Motor neuron (in vitro differentiated cells): ENCODE results near the gene KRT81. TPM values are rescaled to one million over a fixed set of nuclear protein-coding genes. Genes with fewer than 3 reads are reported as not detected.
"Not testable (repeated sequence)": the region's sequence is repeated elsewhere in the genome, so short reads cannot be mapped to it uniquely, and the experiment has no call there.

Source experiments
- ATAC-seq, 8 experiments: fragments of 200-7000 bp; cut with Tn5 transposase; replicated peaks in 6 of 8; 2 replicates each; pipeline ENCODE4 v1.8.0; 2021; ENCODE audit warnings: mild to moderate bottlenecking in 8 of 8, moderate library complexity in 8 of 8
- H3K27ac ChIP-seq, 2 donors: fragments of 250-450 bp; sonication (Bioruptor Pico); 2 replicates each; pipeline ENCODE4 v1.9.0; 2021; ENCODE audit warnings: antibody characterized with exemption in 2 of 2, mild to moderate bottlenecking in 2 of 2, moderate library complexity in 1 of 2
- H3K4me1 ChIP-seq, 2 donors: fragments of 250-450 bp; sonication (Bioruptor Pico); replicated peaks in 1 of 2; 2 replicates each; pipeline ENCODE4 v1.6.1; 2021; ENCODE audit warnings: antibody characterized with exemption in 2 of 2, mild to moderate bottlenecking in 2 of 2, moderate library complexity in 1 of 2
- H3K4me3 ChIP-seq, 5 donors: fragments of 250-450 bp; sonication (Bioruptor Pico); 2 replicates each; pipeline ENCODE4 v1.9.0; 2021; ENCODE audit warnings: antibody characterized with exemption in 5 of 5, mild to moderate bottlenecking in 5 of 5, moderate library complexity in 4 of 5
- WGBS, 10 experiments: fragments of 450-650 bp; shearing (Covaris generic); methylation state at CpG; one replicate each; pipeline ENCODE4 v1.0.0; 2022; 5-methylcytosine and 5-hydroxymethylcytosine counted together
- in situ Hi-C, 9 experiments: fragments of 400-800 bp; cut with MboI; loops; one replicate each; pipeline ENCODE4 v1.15.0; 2021; ENCODE audit warnings: low sequenced_read_pairs in 9 of 9, low pct_unique_long_range_greater_than_20kb in 2 of 9; ENCODE audit not compliant: unreplicated experiment in 9 of 9
- total RNA-seq, 8 experiments: library from RNA; unstranded; fragments of 300-600 nt; gene quantifications; 2 replicates each; pipeline versions ENCODE4 v1.2.3 to v1.2.4, GENCODE V29; 2022

Gene KRT81
- total RNA-seq, 8 experiments from 2014 or later: 0.49 to 0.58 TPM; not detected in 6

DNA sequence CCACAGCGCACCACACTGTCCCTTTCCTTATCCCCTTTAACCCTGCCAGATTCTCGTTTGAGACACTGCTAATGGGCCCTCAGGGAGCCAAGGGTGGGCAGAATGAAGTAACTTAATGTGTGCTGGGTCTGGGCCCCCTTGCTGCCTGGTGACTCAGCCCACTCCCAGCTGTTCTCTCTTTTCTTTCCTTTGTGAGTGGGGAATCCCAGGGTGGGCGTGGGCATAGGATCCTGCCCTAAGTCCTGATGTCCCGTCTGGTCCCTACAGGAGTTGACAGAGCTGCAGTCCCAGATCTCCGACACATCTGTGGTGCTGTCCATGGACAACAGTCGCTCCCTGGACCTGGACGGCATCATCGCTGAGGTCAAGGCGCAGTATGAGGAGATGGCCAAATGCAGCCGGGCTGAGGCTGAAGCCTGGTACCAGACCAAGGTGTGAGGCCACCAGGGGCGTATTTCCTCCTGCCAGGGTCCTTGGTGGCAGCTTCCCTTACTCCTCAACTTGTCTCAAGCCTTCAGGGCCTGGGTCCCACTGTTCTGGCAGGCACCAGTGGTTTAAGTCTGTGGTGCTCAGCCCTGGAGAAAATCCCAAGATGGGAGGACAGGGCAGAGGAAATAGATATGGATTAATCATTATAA, 50.0 kb downstream of the KRT81 start:
- in situ Hi-C loops: no loop called here
- Histone ChIP-seq H3K27ac (no peak overlapping the region), H3K4me3 (no peak overlapping the region), H3K4me1 (no peaks in the 10 kb centered on the region)
- peak in 4 of 8 experiments; percentile 35 to 57 (median 47) for ATAC-seq
- WGBS, 10 experiments: 50 to 100% (median 74%) methylated on average over 1 to 8 of the region's 11 CpGs; no CpG with 5 or more reads in 5 of the 10 experiments

DNA sequence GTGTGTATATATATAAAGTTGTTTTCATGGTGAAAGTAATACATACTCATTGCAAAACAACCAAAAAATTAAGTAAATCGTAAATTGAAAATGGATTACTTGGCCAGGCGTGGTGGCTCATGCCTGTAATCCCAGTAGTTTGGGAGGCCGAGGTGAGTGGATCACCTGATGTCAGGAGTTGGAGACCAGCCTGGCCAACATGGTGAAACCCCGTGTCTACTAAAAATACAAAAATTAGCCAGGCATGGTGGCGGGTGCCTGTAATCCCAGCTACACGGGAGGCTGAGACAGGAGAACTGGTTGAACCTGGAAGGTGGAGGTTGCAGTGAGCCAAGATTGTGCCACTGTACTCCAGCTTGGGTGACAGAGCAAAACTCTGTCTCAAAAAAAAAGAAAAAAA, 51.1 kb downstream of the KRT81 start:
- H3K4me1 ChIP-seq, ATAC-seq, in situ Hi-C loops, H3K4me3 ChIP-seq, H3K27ac ChIP-seq: not testable (repeated sequence)
- 73 to 92% (median 87%) methylated on average over 2 to 6 of the region's 6 CpGs; no CpG with 5 or more reads in 1 of the 10 experiments for WGBS, 10 experiments

DNA sequence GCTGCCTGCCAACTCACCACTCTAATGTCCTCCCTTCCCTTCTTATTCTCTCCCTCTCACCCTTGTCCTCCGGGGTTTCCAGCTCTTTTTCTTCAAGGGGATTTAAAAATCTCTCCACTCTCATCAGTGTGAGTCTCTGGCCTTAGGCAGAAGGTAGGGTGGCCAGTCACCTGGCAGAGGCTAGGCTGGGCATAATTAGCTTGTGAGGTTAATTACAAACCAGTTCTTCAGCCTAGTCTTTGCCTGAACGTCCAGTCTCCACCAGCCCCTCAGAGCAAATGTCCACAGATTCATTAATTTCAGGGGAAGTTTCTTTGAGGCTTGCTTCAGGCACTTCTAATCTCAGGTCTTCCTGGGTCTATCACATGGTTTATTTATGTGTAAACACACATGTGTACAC, 51.6 kb downstream of the KRT81 start:
- no peak for ATAC-seq
- no peak overlapping the region for H3K27ac ChIP-seq
- in situ Hi-C loops: no loop called here
- H3K4me3 ChIP-seq: no peak overlapping the region
- 29 to 62% (median 40%) methylated on average over 1 to 2 of the region's 2 CpGs; no CpG with 5 or more reads in 5 of the 10 experiments for WGBS, 10 experiments
- H3K4me1 ChIP-seq: no peaks in the 10 kb centered on the region

DNA sequence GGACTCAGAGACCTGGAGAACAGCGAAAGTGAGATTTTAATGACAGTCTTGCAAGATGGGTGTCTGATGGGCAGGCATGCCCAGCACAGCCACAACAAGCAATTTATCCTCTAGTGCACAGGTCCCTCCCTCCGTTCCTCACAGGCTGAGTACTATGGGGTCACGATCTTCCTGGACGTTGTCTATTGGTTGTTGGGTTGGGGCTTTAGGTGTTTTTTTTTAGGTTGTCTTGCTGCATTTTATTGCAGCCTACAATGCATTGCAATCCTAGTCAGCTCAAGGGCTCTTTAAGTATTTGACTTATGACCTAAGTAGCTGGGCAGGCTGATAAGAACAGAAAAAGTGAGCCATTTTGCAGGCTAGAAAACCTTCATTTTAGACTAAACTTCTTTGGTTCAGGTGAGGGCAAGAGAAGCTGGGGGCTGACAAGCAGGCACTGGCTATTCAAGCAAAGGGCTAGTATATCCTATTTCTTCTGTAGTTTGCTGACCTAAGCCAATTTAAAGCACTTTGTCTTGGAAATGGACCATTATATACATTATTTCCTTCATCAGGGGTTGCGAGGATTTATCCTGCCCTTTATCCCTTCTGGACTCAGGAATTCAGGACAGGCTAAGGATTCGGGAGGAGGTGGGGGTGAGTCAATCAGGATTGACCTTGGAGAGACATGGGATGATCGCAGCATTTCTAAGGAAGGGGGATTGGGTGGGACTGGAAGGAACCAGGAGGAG, 52.3 kb downstream of the KRT81 start:
- 40 to 100% (median 80%) methylated on average over 1 to 6 of the region's 7 CpGs; no CpG with 5 or more reads in 1 of the 10 experiments for WGBS, 10 experiments
- ATAC-seq: no peak

DNA sequence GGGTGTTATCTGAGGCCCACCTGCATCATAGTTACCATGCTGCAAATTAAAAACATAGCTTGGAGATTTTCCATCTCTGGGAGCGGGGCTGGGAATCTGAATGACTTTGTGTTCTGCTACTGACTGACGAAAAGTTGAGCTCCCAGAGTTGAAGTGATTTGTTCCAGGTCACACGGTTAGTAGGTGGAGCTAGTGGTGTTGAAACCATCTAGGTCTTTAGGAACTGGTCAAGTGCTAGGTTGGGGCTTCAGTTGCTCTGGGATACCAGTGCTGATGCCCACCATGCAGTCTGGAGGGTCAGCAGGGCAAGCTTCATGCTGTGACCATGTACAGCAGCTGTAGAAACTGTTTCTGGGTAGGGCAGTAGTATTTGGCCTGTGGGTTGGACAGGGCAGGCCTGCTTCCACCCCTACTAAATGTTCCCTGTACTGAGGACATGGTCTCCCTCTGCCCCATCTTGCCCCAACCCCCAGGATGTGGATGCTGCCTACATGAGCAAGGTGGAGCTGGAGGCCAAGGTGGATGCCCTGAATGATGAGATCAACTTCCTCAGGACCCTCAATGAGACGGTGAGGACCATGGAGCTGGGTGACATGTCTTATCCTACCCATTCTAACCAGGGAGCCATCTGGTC, 53.0 kb downstream of the KRT81 start:
- in situ Hi-C loops: no loop called here
- H3K27ac ChIP-seq: no peak overlapping the region
- ATAC-seq: no peak

More for the DNA sequence above, 52.3 kb downstream of the KRT81 start:
- Histone ChIP-seq H3K4me3 (no peak overlapping the region), H3K4me1 (no peaks in the 10 kb centered on the region), H3K27ac (no peak overlapping the region)
- in situ Hi-C loops: no loop called here

DNA sequence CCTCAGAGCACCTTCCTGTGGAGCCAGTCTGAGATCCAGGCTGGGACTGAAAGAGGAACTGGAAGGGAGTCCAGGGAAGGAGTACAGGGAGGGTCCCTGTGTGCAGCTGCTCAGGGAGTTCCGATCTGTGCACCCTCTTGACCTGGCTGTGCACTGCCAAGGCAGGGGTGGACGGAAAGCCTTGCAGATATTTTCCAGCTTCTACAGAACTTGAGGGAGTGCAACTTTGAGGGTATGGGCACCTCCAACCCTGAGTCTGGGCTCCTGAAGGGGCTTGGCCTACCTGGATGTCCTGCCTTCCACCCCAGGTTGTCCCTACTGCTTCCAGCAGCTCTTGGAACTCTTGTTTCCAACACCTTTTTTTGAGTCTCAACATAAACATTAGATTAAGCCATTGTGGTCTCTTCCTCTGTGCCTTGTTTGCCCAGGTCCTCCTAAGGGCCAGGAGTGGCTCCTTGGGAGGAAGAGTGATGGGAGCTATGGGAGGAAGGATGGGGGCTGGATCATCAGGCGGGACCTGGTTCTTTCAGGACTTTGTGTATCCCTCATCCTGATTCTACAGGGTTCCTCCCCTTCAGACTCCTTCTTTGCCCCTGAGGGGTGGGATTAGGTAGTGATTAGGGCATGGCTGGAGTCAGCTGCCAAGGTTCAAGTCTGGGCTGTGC, 54.8 kb downstream of the KRT81 start:
- H3K4me3 ChIP-seq: no peak overlapping the region
- H3K27ac ChIP-seq: no peak overlapping the region
- WGBS, 10 experiments: 40 to 100% (median 83%) methylated on average over 1 of the region's 3 CpGs; no CpG with 5 or more reads in 7 of the 10 experiments
- no peak for ATAC-seq
- in situ Hi-C loops: no loop called here
- H3K4me1 ChIP-seq: no peaks in the 10 kb centered on the region

More for the DNA sequence above, 53.0 kb downstream of the KRT81 start:
- Histone ChIP-seq H3K4me3 (no peak overlapping the region), H3K4me1 (no peaks in the 10 kb centered on the region)
- WGBS, 10 experiments: 38 to 100% (median 88%) methylated on average over 1 to 2 of the region's 4 CpGs; no CpG with 5 or more reads in 3 of the 10 experiments

Other genes starting within 250 kb of the KRT81 start
- 10 to 100 TPM in 2 of 8 experiments, 1 to 10 TPM in 6; 3.4 to 11.8 (median 7.7) TPM for gene NR4A1, start 240.1 kb downstream of the KRT81 start, total RNA-seq
- gene ATG101, start 221.6 kb downstream of the KRT81 start, total RNA-seq: 10 to 100 TPM; 27.4 to 55.1 (median 35.8) TPM
- gene SMIM41, start 211.8 kb downstream of the KRT81 start, total RNA-seq: not detected
- gene KRT80, start 99.5 kb downstream of the KRT81 start, total RNA-seq: under 1 TPM in 6 of 8 experiments, not detected in 2; 0.14 to 0.85 (median 0.26) TPM
- gene KRT7, start 58.3 kb downstream of the KRT81 start, total RNA-seq: 1 to 10 TPM in 5 of 8 experiments, under 1 TPM in 1, not detected in 2; 0.78 to 5.8 (median 2.4) TPM
- under 1 TPM in 4 of 8 experiments, not detected in 4; 0.14 to 0.59 (median 0.33) TPM for gene KRT86, start 16.9 kb downstream of the KRT81 start, total RNA-seq
- gene KRT83, start 29.9 kb upstream of the KRT81 start, total RNA-seq: under 1 TPM in 2 of 8 experiments, not detected in 6; 0.14 to 0.28 TPM
- gene KRT85, start 75.9 kb upstream of the KRT81 start, total RNA-seq: 1 to 10 TPM in 1 of 8 experiments, under 1 TPM in 4, not detected in 3; 0.08 to 9.3 (median 0.14) TPM
- gene KRT84, start 94.1 kb upstream of the KRT81 start, total RNA-seq: under 1 TPM in 4 of 8 experiments, not detected in 4; 0.13 to 0.24 (median 0.14) TPM
- gene KRT82, start 114.8 kb upstream of the KRT81 start, total RNA-seq: under 1 TPM in 2 of 8 experiments, not detected in 6; 0.14 TPM
- gene KRT75, start 142.8 kb upstream of the KRT81 start, total RNA-seq: under 1 TPM in 4 of 8 experiments, not detected in 4; 0.08 to 0.66 (median 0.12) TPM
- gene KRT6B, start 160.6 kb upstream of the KRT81 start, total RNA-seq: under 1 TPM in 2 of 8 experiments, not detected in 6; 0.05 to 0.24 TPM
- under 1 TPM in 2 of 8 experiments, not detected in 6; 0.38 to 0.71 TPM for gene KRT6C, start 182.3 kb upstream of the KRT81 start, total RNA-seq
- gene KRT6A, start 201.7 kb upstream of the KRT81 start, total RNA-seq: under 1 TPM in 3 of 8 experiments, not detected in 5; 0.27 to 1.00 (median 0.29) TPM
- gene KRT5, start 228.9 kb upstream of the KRT81 start, total RNA-seq: 1 to 10 TPM in 1 of 8 experiments, under 1 TPM in 4, not detected in 3; 0.14 to 1.9 (median 0.38) TPM